Fibroblast of the conjunctiva (primary cell): ENCODE measurements around the gene ADSL.

Experiments
- DNase-seq: peaks from one replicate; pipeline ENCODE4 v3.0.0-alpha.2; 2010; ENCODE audit warnings: low read depth

ADSL gene

DNA sequence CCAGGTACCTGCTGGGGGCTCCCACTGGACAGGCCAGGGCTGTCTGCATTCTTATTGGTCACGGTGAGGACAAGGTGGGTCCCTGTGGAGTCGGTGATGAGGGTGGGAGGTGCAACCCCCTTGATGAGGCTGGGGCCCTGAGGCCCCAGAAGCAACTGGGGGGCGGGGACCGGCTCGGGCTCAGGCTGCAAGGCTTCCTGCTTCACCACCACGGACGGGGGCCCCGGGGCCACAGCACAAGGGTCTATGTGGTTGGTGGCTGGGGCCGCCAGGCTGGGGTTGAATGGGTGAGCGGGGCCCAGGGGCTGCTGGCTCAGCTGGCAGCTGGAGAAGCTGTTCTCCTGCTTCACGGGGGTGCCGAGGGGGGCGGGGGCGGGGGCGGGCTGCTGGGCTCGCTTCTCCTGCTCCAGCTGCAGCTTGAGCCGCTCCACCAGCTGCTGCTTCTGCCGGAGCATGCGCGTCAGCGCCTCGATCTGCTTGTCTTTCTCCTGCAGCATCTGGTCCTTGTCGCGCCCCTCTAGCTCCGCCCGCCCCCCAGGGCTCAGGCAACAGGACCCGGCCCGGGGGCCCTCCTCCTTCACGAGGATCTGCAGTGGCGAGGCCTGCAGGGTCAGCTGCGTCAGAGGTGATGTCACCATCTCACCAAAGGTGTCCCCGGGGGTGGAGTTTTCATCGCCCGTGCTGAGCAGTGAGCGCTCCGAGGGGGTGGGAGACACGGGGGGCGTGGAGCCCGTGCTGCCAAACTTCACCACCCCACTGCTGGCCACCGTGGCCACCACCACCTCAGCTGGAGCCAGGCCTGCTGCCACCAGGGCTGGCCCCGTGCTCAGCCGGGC, 72.3 kb downstream of the ADSL start:
- DNase-seq = no peak

DNA sequence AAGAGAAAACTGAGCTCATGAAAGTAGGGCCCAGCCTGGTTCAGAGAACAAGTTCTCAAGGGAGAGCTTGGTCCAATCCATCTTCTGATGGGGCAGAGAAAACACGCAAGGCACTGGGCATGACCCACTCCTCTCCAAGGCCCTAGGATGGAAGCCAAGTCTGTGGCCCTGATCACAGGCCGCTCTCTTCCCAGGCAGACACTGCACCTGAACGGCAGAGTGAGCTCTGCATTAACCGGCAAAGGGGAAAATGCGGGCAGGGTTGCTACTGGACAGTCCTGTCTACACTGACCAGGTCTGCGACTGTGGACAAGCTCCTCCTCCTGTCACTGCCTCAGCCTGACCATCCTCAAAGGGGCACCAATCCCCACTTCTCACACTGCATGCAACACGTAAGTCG, 73.4 kb downstream of the ADSL start:
- no peak for DNase-seq

DNA sequence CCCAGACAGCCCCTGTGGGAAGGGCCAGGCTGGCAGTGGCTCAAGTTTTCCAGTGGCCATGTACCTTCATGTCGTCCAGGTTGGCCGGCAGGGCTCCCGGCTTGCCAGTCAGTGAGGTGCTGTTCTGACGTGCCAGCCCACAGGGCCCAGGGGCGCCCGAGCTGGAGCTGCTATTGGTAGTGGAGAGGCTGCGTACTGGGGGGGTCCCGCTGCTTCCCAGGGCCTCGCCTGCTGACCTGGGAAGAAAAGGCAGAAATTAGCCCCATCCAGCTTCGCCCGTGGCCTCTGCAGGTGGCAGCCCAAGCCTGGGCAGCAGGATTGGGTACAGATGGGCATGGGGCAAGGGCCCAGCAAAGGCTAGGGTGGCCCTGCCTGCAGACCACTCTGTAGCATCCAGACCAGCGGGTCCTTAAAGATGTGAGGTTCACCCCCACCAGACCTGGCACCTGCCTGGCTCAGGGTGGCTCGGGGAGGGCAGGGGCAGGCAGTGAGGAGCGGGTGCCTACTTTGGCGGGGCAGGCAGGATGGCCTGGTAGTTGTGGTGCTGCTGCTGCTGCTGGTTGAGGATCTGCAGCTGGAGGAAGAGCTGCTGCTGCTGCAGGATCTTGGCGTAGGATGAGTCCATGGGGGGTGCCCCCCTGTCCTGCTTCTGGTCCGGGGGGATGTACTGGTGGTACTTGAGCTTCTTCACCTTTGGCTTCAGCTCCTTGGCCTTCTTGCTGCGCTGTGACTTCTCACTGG, 74.2 kb downstream of the ADSL start:
- DNase-seq = no peak

DNA sequence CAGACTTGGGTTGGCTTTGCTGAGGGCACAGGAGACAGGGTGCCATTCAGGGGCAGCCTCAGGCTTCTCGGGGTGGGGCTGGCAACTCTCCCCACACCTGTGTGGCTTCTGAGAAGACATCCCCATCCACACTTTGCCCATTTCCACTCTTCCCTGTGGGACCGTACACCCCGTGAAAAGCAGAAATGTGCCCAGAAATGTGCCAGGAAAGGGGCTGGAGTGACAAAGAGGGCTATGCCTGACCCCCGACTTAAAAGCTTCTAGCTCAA, 74.7 kb downstream of the ADSL start:
- DNase-seq = no peak

DNA sequence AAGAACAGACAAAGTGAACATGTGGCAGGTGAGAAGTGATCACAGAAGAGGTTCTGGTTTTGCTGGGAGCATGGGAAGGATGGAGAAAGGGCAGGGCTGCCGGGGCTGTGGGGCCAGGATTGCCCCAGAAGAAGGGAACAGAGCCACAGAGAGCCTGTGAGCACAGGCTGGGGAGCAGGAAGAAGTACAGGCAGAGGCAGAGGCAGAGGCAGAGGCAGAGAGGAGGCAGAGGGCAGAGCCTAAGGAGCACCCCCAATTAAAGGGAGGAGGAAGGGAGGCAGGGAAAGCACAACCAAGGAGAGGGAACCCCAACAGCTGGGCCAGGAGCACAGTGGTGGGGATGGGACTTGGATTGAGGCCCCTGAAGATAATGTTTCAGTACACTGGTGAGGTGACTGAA, 75.6 kb downstream of the ADSL start:
- DNase-seq = no peak

DNA sequence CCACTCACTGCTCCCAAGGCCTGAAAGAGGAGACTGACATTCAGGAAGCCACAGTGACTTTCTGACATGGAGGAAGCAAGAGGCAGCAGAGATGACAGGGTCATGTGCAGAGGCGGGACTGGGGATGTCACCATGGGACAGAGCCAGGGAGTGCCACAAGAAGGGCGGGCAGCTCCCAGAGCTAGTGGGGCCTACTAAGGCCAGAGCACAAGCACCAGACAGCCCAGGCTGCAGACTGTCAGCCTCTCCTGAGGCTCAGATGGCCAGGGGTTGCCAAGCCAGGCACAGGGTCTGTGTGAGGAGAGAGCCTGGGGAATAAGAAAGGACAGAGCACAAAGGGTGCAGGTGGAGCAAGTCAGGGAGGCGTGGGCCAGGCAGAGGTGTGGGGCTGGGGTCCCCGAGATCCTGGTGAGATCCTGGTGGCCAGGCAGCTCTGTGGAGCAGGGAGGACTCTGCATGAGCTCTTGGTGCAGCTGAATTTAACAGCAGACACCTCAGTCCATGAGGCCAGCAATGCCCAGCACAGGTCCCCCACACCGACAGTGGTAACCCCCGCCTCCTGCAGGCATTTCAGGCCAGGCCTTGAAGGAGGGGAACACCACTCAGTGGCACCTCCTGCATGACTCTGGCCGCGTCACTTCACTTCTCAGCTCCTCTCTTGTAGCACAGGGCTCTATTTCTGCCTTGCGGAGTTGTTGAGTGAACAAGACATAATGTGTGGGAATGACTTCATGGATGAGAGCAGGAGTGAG, 76.4 kb downstream of the ADSL start:
- DNase-seq = no peak

DNA sequence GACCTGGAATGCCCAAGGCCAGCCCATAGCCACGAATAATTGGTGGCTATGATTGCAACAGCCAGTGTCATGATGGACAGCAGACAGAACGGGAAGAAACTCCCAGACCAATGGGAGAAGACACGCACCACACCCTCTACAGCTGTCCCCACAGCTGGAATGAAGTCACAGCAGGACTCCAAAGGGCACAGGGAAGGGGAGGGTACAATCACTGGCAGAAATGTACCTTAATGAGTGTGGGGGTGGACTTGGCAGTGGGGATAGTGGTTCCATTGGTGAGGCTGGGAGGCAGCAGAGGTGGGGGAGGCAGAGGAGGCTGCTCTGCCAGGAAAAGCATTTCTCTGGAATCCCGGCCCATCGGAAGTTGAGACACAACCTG, 77.0 kb downstream of the ADSL start:
- no peak for DNase-seq

DNA sequence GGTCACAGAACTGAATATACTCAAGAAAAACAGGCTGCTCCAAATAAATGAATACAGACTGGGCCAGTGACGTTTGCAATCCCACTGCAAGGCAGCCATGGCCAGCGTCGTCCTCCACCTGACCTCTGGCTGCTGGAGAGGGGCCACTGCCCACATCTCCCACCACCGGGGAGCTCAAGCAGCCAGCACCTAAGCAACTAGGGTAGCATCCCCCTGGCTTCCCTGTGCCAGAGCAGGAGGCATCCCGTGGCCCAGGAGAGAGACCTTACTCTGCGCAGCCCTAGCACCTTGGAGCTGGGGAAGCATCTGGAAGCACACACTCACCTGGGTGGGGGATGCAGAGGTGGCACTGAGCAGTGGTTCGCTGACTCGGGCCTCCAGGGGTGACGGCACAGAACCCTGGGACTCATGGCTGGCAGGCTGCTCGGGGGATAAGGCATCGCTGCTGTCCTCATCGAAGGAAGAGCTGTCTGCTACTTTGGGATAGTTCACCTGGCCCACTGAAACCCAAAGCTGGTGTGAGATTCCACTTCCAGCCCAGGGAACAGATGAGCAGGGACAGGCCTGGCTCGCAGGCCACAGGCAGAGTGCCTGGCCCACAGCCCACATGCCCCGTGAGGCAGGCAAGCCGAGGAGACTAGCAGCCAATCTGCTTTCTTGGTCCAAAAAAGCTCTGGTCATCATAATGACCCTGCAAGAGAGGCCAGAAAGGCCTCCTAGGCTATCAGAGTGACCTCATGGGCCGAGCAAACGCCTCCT, 77.8 kb downstream of the ADSL start:
- no peak for DNase-seq

DNA sequence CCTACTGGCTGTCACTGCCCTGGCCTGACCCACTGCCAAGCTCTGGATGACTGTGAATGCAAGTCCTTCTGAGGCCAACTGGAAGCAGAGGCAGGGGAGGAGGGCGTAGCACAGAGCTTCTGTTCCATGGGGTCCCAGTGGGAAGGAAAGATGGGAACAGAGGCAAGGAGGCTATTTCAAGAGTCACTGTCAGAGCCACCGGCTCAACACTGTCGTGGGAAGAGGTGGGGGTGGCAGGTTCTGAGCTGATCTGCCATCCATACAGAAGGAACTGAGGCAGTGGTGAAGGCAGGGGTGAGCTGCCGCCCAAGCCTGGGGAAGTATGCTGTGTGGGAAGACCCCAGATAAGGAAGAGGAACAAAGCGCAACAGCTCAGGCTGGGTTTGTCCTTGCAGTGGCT, 78.8 kb downstream of the ADSL start:
- no peak for DNase-seq

DNA sequence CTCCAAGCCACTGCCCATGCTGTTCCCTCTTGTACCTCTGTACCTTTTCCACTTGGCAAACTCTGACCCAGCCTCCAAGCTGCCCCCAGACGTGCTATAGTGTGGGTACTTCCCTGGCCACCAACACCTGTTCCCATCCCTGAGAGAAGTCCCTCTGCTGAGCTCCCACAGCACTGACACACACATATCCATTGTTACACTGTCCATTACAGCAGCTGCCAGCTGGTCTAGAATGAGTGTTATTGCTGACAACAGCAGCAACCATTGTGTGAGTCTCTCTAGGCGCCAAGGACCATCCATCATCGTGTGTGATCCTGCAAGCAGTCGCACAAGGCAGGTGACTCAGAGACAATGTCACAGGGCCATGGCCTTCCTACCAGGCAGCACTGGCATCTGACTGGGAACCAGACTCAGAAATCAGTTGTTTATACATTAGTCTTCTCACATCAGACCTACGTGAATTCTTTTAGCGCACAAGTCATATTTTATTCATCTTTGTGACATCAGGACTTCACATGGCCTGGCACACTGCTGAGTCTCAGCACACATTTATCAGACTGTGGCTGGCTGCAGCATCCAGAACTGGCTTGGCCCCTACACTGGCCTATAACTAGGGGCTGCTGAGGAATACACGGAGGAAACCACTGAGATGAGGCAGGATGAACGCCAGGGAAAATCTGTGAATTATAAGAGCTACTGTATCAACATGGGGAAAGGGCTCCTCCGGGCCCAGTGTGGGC, 80.5 kb downstream of the ADSL start:
- no peak for DNase-seq

DNA sequence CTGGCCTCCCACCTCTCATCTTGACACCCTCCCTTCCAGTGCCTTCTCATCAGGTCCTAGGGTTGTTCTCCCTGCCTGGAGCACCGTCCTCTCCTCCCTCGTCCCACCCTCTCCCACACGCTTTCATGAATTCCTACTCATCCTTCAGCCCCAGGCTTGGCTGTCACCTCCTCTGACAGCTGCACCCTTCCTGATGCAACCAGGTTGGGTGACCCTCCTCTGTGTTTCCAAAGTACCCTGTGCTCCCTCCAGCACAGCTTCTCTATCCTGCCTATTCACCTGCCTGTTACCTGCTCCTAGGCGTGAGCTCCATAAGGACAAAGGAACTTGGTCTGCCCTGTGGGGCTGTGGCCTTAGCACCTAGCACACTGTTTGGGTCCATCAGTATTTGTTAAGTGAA, 82.5 kb downstream of the ADSL start:
- no peak for DNase-seq

DNA sequence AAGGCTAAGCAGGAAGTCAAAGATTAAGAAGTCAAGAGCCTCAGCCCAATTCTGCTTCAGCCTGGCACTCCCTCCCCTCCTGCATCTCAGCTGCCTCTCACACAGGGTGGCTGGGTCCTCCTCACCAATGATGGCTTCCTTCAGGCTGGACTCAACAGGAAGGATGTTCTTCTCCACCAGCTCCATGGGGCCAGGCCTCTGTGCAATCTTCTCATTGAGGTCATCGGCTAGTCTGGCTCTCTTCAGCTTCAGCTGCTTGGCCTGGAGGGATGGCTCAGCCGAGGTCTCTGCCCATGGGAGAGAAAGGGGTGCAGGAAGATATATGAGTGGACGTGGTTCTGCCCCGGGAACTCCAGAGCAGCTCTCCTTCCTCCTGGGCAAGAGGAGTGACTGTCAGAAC, 83.2 kb downstream of the ADSL start:
- no peak for DNase-seq

DNA sequence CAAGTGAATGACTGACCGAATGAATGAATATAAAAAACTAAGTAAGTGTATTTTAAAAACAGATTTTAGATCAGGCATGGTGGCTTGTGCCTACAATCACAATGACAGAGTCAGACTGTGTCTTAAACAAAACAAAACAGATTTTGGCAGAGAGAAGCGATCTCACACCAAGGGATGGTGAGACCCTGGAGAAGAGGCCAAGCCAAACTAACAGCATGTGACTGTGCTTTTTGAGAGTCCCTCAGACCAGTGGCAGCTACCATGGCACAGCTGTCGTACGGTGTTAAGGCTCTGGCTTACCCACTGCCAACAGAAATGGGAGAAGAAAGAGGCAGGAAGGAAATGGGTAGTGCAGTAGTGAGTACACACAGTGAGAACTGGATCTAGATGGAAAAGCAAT, 84.7 kb downstream of the ADSL start:
- no peak for DNase-seq

DNA sequence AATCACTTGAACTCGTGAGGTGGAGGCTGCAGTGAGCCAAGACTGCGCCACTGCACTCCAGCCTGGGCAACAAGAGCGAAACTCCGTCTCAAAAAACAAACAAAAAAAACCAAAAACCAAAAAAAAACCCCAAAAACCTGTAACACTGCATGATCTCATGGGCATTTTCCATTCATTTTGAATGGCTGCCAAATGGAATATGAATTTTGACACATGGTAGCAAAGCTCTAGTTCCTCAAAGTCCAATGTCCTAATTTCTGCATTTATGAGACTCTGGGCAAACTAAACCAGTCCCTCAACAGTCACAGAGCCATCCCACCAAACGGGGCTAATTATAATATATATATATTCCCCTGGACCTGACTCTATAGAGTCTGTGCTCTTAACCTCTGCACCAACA, 85.9 kb downstream of the ADSL start:
- no peak for DNase-seq

DNA sequence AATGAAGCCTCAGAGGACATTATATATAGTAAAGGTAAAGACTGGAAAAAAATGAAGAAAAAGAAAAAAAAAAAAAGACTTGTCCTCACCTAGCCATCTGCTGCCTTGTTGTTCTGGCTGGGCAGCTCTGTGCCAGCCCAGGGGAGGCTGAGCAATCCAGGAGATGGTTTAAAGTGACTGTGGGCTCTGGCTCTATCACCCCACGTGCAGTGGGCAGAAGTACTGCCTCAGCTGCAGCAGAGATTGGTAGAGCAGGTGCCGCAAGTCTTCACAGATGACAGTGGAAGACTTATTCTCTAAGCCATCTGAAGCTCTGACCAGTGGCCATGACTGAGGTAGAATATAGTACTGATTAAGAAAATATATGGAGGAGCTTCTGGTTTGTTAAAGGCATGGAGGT, 86.3 kb downstream of the ADSL start:
- no peak for DNase-seq

DNA sequence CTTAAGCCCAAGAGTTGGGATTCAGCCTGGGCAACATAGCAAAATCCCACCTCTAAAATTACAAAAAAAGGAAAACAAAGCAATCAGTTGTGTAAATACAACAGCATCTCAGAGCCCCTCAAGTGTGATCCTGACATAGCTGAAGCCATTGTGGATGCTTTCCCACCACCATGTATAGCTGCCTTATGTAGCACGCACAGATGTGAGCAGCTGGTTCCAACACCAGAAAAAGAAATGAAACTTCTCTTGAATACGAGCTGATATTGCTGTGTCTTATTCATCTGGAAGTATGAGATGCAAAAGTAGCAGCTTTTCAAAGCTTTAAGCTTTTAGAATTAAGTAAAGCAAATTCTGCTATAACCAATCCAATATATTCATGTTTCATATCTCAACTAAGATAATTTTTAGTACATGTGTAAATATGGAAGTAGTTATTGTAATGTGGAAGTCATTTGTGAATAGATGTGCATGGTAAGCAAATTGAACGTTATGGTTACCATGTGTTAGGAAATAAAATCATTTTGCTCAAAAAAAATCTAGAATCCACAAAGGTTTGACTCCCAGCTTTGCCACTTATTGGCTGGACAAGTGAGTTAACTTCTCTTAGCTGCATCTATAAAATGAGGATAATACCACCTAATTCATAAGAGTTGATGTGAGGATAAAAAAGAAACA, 87.3 kb downstream of the ADSL start:
- DNase-seq = no peak

DNA sequence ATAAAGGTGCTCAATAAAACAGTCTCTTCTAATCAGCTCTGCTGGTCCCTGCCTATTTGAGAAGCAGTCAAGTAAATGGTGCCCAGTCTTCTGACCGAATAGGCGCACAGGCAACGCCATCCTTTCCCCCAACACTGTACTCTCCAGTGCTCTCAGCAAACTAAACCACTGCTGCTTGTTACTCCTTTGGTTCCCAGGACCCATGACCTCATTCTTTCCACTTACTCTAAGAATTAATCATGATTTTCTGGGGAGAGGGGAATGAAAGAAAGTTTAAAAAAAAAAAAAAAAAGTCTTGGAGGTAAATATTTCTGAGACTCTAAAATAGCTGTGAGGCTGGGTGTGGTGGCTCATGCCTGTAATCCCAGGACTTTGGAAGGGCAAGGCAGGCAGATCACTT, 87.8 kb downstream of the ADSL start:
- no peak for DNase-seq

DNA sequence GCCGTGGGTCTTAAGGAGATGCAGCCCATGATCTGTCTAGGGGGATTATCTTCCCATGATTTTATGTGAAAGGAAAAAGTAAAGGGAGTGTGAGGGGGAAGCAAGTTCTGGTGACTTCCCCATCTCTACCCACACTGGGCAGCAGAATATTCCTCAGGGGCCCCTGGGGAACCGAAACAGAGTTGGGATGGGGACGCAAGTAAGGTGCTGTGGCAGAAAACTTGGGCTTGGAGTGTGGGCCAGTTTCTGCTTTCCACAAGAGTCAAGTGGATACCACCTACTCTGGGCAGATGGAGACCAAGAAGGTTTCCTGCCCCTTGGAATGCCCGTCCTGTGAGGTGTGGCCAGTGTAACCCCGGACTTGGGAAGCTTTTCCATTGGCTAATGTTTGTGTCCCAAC, 88.4 kb downstream of the ADSL start:
- DNase-seq = no peak

DNA sequence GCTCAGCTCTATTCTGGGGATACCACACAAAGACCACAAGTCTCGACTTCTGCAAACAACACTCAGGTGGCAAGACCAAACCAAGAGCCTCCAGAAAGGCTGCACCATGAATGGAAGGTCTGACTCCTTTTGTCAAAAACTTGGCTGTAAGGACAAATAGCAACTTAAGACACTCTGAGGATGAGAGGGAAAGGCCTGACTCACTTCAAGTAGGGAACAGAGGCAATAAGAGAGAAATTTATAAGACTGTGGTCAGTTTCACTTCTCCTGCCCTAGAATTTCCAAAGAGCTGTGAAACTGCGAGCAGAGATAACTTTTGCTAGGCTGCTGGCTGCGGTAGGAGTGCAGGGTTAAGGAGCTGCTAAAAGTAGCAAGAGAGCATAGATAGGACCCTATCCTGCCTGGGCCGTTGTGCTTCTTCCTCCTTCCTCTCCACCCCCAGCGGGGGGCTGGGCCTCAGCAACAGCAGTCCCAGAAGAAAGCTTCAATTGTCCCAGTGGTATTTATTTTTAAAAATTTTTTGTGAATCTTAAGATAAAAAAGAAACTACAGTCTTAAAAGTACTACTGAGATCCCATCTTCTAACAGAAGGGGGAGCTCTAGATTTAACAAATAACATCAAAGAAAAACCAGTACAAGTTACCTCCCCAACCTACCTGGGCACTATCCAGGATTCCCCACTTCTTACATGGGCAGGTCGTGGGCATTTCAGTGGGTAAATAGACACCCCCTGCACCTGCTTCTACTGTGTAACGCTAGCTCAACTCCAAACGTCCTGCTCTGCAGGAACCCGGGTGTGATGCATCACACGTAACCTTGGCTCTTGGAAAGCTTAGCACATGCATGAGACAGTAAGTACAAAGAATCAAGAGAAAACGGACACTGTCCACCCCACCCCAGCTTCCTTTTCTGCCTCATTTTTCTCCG, 90.5 kb downstream of the ADSL start:
- DNase-seq = peak; percentile 61
